Gastroesophageal sphincter (tissue), 4 donors: ENCODE data around the gene HCRT. TPM values are rescaled to one million over a fixed set of nuclear protein-coding genes. Genes with fewer than 3 reads are reported as not detected.
"Not testable (repeated sequence)": the region's sequence is repeated elsewhere in the genome, so short reads cannot be mapped to it uniquely, and the experiment has no call there.

Experiments
- ATAC-seq: fragments of 150-250 bp; one replicate; pipeline ENCODE4 v1.9.1; 2016; ENCODE audit warnings: mild to moderate bottlenecking, moderate library complexity
- H3K27ac ChIP-seq, 4 donors: fragments of 200-600 bp; sonication (generic) in 3 of 4; 1 replicate in 3 of 4; 2 replicates in 1 of 4; pipeline ENCODE4 v1.5.1; 2016 to 2019
- H3K27me3 ChIP-seq: fragments of 200-600 bp; sonication (generic); one replicate; pipeline ENCODE4 v1.5.1; 2019
- H3K36me3 ChIP-seq, 2 donors: fragments of 200-600 bp; sonication (generic); one replicate each; pipeline ENCODE4 v1.5.1; 2019; ENCODE audit warnings: control low read depth in 1 of 2
- H3K4me1 ChIP-seq, 3 donors: fragments of 200-600 bp; sonication (generic); 1 replicate in 2 of 3; 2 replicates in 1 of 3; pipeline ENCODE4 v1.5.1; 2016 to 2019; ENCODE audit warnings: control low read depth in 2 of 3
- H3K4me3 ChIP-seq, 2 donors: fragments of 200-600 bp; sonication (generic); one replicate each; pipeline ENCODE4 v1.5.1; 2019; ENCODE audit warnings: mild to moderate bottlenecking in 1 of 2, moderate library complexity in 1 of 2
- H3K9me3 ChIP-seq, 3 donors: fragments of 200-600 bp; sonication (generic); one replicate each; pipeline ENCODE4 v1.5.1; 2017 to 2019; ENCODE audit warnings: control low read depth in 2 of 3
- CTCF ChIP-seq, 4 experiments: fragments of 200-600 bp in 2 of 4; fragments of 450-650 bp in 2 of 4; sonication (generic) in 1 of 4; IDR thresholded peaks; one replicate each; pipeline ENCODE4 v1.5.1; 2017 to 2019; ENCODE audit warnings: antibody characterized with exemption in 4 of 4, mild to moderate bottlenecking in 2 of 4, moderate library complexity in 2 of 4
- EP300 ChIP-seq: sonication (generic); formaldehyde crosslinking; IDR thresholded peaks from one replicate; pipeline ENCODE4 v1.6.1; 2017; ENCODE audit warnings: antibody characterized with exemption, mild to moderate bottlenecking
- POLR2A ChIP-seq, 2 donors: fragments of 450-650 bp; IDR thresholded peaks; one replicate each; pipeline ENCODE4 v1.6.1; 2017; ENCODE audit warnings: antibody characterized with exemption in 2 of 2, mild to moderate bottlenecking in 2 of 2, moderate library complexity in 1 of 2
- POLR2AphosphoS5 ChIP-seq: sonication (generic); formaldehyde crosslinking; IDR thresholded peaks from one replicate; pipeline ENCODE4 v1.6.1; 2017; ENCODE audit warnings: antibody characterized with exemption
- WGBS, 2 donors: methylation state at CpG; one replicate each; pipeline ENCODE4 v1.1.5; 2018; ENCODE audit warnings: low coverage in 1 of 2; 5-methylcytosine and 5-hydroxymethylcytosine counted together
- total RNA-seq, 4 donors: library from RNA; depleted of rRNA; stranded (reverse); fragments of >200 nt; gene quantifications; one replicate each; pipeline ENCODE4 v1.1.0, GENCODE V29; 2016

HCRT gene
- total RNA-seq, 4 donors from 2014 or later, result not detected

GRCh38 chr17:42188749-42189650 lies 3.7 kb upstream of the HCRT start:
- peaks cover 0 to 32% (median 11%) of the 10 kb centered on the region in 3 donors for H3K4me1 ChIP-seq
- H3K27me3 ChIP-seq, result no peaks in the 10 kb centered on the region
- WGBS, 2 donors, result 60 to 81% methylated on average over 1 to 7 of the region's 19 CpGs
- H3K9me3 ChIP-seq, result no peaks in the 10 kb centered on the region
- H3K27ac ChIP-seq, result no peak overlapping the region
- H3K36me3 ChIP-seq, result peaks cover 0 to 21% of the 10 kb centered on the region in 2 donors
- no peak for TF ChIP-seq POLR2AphosphoS5
- no peak overlapping the region for H3K4me3 ChIP-seq
- ATAC-seq, result no peak

- WGBS, 2 donors, result 57 to 100% methylated on average over 1 of the region's 2 CpGs
- TF ChIP-seq EP300, result no peak
- no peak for TF ChIP-seq POLR2AphosphoS5
- no peak for TF ChIP-seq CTCF (IDR thresholded peaks at IDR 0.05)
- TF ChIP-seq POLR2A (IDR thresholded peaks at IDR 0.05), result no peak
- Histone ChIP-seq H3K9me3 (no peaks in the 10 kb centered on the region), H3K4me1 (peaks cover 0 to 32% (median 7%) of the 10 kb centered on the region in 3 donors), H3K27me3 (peaks cover 2% of the 10 kb centered on the region), H3K36me3 (peaks cover 0 to 21% of the 10 kb centered on the region in 2 donors), H3K27ac (no peak overlapping the region), H3K4me3 (no peak overlapping the region)
- ATAC-seq, result no peak
Measured at GRCh38 chr17:42187833-42188232, 2.6 kb upstream of the HCRT start.

GRCh38 chr17:42186191-42186590 lies 939 bp upstream of the HCRT start:
- H3K9me3 ChIP-seq, H3K4me3 ChIP-seq, ATAC-seq, H3K27ac ChIP-seq: not testable (repeated sequence)
- Histone ChIP-seq H3K36me3 (peaks cover 0 to 16% of the 10 kb centered on the region in 2 donors), H3K4me1 (peaks cover 0 to 30% (median 10%) of the 10 kb centered on the region in 3 donors), H3K27me3 (peaks cover 19% of the 10 kb centered on the region)
- WGBS, 2 donors, result 79 to 88% methylated on average over 3 to 4 of the region's 5 CpGs

- no peak overlapping the region for H3K27ac ChIP-seq
- H3K4me3 ChIP-seq, result no peak overlapping the region
- WGBS, 2 donors, result 60% methylated on average over 1 of the region's 7 CpGs; no CpG with 5 or more reads in 1 of the 2 donors
- H3K27me3 ChIP-seq, result peaks cover 25% of the 10 kb centered on the region
- H3K4me1 ChIP-seq, result peaks cover 0 to 36% (median 16%) of the 10 kb centered on the region in 3 donors
- peaks cover 0 to 10% of the 10 kb centered on the region in 2 donors for H3K36me3 ChIP-seq
- no peaks in the 10 kb centered on the region for H3K9me3 ChIP-seq
- no peak for ATAC-seq
- TF ChIP-seq CTCF (IDR thresholded peaks at IDR 0.05) (no peak), POLR2A (IDR thresholded peaks at IDR 0.05) (no peak), POLR2AphosphoS5 (no peak), EP300 (no peak)
Measured at GRCh38 chr17:42185621-42185930, 324 bp upstream of the HCRT start.

- 10 to 18% methylated on average over 5 to 14 of the region's 83 CpGs for WGBS, 2 donors
- Histone ChIP-seq H3K9me3 (no peaks in the 10 kb centered on the region), H3K4me3 (peak overlapping the region; percentile 31 to 54), H3K27ac (peak overlapping the region in 3 of 4 donors; percentile 63 to 75 (median 72)), H3K4me1 (peaks cover 0 to 43% (median 20%) of the 10 kb centered on the region in 3 donors), H3K27me3 (peaks cover 40% of the 10 kb centered on the region), H3K36me3 (no peaks in the 10 kb centered on the region)
- ATAC-seq, result peak; percentile 88
- TF ChIP-seq POLR2AphosphoS5, result peak; percentile 13
- TF ChIP-seq CTCF (IDR thresholded peaks at IDR 0.05), result peak in 3 of 4 experiments; percentile 86 to 95 (median 90)
- peak; percentile 27 to 57 for TF ChIP-seq POLR2A (IDR thresholded peaks at IDR 0.05)
- no peak for TF ChIP-seq EP300
Measured at GRCh38 chr17:42183741-42184711, 1.2 kb downstream of the HCRT start.
